Stimulated activated CD4-positive, alpha-beta T cell treated with anti-CD3 and anti-CD28 coated beads, Interleukin-12 subunit alpha, Interleukin-12 subunit beta, amount 100 ng/mL, for 24 hours (primary cell): Measurements from ENCODE around the gene FOXQ1.
"Not testable (repeated sequence)": the region's sequence is repeated elsewhere in the genome, so short reads cannot be mapped to it uniquely, and the experiment has no call there.

Experiments used
- DNase-seq, 2 experiments: peaks; one replicate each; pipeline ENCODE4 v3.0.0-alpha.2; 2020; ENCODE audit warnings: low read depth in 2 of 2

The FOXQ1 gene

GRCh38 chr6:1290805-1291204, 21.1 kb upstream of the FOXQ1 start:
- no peak for DNase-seq

GRCh38 chr6:1291381-1291780, 20.5 kb upstream of the FOXQ1 start:
- DNase-seq, result no peak

GRCh38 chr6:1295420-1295819, 16.5 kb upstream of the FOXQ1 start:
- DNase-seq, result no peak

- no peak for DNase-seq
These were observed 15.8 kb upstream of the FOXQ1 start for GRCh38 chr6:1296079-1296478.

DNA sequence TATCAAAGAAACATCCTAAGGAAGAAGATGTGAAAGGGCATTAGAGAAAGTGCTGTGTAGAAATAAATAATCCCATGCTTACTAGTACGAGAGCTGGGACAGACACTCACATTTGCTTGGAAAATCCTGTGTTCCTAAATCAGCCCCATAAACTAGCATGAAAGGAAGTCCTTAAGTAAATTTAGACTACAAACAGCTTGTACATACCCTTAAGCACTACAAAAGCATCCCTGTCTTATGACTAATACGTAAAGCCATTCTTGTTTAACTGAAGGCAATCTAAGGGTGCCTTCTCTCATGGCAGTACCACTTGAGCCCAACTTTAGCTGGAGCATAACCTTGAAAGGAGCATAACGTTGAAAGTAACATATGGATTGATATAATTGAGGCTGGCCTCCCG, 15.4 kb upstream of the FOXQ1 start:
- no peak for DNase-seq

DNA sequence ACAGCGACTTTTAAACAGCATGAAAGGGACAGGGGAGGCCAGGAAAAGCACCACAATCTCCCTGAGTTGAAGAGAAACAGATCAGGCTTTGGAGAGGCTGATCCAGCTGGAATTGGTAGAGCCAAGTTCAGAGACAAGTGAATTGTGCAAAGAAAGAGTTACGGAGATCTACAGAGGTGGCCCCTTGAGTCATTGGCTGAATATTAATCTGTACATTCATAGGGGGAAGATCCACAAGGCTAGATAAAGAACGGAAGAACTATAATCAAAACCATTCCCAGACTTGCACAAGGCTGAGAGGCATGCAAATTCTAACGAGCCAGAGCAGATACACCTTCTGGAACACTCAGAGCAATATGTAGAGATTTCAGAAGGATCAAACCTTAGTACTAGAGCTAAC, 14.2 kb upstream of the FOXQ1 start:
- no peak for DNase-seq

- DNase-seq, result no peak
These were observed 13.1 kb upstream of the FOXQ1 start for GRCh38 chr6:1298768-1299167.

DNA sequence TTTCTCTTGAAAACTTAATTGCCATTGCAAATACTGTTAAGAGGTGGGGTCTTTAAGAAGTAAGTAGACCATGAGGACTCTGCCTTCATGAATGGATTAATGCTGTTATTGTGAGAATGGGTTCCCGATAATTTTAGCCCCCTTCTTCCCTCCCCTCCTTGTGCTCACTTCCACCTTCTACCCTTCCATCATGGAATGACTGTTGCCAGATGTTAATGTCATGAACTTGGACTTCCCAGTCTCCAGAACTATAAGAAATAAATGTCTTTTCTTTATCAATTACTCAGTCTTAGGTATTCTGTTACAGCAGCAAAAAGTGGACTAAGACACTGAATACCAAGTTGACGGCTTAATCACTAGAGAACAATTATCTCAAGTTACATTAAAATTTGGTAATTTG, 5.8 kb upstream of the FOXQ1 start:
- no peak for DNase-seq

GRCh38 chr6:1309366-1309765, 2.5 kb upstream of the FOXQ1 start:
- DNase-seq, result no peak

DNA sequence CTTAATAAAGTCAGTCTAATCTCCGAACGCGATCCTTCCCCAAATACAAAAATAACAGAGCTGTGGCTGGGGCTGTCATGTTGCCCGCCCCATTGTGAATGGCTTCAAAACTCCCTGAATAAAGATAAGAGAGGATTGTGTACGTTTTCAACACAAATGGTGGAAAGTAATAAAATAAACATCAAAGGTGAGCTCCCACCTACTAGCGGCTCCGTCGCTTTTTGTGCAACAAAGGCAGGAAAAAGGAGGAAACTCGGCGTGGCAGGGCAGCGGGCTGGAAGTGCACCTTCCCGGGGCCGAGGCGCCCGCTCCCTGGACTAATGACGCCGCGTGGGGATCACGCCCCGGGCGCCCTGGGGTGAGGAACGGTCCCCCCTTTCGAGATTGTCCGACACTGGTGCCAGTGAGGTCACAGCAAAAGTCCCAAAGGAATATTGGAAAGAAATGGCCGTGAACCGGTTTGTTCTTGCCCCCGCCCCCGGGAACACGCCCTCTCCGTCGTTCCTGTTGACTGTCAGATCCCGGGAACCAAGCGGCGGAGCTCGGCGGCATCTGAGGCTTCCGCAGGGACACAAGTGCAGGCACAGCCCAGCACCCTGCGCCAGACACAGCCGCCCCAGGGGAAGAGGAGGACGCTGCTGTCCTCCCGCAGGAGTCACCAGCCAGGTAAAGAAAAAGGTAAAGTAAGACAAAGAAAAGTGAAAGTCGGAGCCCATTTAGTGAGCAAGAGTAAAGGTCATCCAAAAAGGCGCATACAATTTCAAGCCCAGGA, 1.1 kb upstream of the FOXQ1 start:
- no peak for DNase-seq

DNA sequence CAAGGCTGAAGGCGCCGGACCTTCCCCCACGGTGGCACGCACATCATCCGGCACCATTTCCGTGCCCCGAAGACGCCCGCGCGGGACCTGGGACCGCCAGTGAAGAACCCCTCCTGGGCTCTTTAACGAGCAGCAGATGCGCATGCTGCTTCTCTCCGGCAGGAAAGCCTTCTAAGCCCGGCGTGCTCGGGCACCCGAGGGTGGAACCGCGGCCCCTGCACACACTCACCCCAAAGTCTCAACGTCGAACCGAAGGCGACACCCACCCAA, 240 bp downstream of the FOXQ1 start:
- no peak for DNase-seq

- DNase-seq, result no peak
These were observed 822 bp downstream of the FOXQ1 start for GRCh38 chr6:1312473-1313367.

DNA sequence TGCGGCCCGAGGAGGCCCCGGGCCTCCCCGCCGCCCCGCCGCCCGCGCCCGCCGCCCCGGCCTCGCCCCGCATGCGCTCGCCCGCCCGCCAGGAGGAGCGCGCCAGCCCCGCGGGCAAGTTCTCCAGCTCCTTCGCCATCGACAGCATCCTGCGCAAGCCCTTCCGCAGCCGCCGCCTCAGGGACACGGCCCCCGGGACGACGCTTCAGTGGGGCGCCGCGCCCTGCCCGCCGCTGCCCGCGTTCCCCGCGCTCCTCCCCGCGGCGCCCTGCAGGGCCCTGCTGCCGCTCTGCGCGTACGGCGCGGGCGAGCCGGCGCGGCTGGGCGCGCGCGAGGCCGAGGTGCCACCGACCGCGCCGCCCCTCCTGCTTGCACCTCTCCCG, 1.5 kb downstream of the FOXQ1 start:
- DNase-seq, result no peak

- DNase-seq, result no peak
These were observed 2.0 kb downstream of the FOXQ1 start for GRCh38 chr6:1313767-1314503.

DNA sequence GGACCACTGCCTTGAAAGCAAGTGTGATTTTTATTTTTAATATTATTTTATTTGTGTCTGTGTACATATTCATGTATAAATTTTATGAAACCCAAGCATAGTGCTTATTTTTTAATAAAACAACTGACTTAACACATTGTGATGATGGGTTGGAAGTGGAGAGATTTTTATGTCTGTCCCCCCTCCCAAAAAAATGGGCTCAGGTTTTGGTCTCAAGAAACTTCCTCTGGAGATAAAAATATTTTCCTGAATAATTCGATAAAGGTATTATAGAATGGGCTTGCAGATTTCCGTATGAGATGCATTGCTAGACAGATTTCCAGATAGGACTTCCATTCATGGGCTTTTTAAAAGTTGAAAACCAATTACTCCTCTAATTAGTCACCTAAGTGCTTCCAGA, 2.7 kb downstream of the FOXQ1 start:
- DNase-seq, result no peak

DNA sequence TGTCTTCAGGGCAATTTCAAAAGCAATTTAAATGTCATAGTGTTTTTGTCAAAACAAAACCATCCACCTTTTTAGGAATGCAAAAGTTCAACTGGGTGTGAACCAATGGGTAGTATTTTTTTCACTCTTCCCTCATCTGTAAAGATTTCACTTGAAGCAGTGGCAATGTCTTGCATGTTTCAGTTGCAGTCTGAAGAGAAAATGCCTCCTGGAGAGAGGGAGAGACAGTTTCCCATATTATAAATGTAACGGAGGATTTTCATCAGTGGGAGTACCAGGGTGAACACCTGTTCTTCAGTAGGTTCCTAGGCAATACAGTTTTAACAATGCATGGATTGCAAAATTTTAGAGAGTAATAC, 3.3 kb downstream of the FOXQ1 start:
- no peak for DNase-seq

DNA sequence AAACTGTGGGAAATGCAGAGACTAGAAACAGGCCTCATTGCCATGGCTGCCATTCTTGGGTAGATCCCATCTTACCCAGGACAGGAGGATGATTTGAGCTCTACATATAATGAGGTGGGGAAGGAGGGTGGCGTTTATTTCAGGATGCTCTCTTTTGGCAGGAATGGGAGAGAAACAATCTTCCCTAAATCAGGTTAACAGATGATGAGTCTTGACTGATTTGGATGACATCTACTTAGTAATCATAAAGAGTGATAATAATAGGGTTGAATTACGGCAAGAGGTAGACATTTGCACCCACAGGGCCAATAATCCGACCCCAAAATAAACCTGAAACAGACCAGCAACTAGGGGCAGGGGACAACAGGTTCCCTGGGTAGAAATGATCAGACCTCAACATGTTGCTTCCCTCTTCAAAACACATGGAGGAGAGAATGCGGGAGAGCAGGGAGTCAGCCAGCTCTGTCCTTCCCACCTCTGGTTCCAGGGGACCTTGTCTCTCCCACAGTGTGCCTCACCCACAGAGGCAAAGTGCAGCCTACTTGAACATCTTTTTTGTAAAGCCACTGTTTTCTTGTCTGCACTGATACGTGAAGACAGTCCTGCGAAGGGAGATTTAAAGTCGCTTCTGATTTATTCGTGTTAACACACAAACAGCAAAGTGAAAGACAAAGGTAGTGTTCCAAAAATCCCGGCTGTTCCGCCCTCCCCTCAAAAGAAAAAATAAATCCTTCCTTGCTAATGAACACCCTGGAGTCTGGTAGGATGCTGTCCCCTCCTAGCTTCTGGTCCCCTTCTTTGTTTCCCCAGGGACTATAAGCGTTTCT, 3.9 kb downstream of the FOXQ1 start:
- no peak for DNase-seq

DNA sequence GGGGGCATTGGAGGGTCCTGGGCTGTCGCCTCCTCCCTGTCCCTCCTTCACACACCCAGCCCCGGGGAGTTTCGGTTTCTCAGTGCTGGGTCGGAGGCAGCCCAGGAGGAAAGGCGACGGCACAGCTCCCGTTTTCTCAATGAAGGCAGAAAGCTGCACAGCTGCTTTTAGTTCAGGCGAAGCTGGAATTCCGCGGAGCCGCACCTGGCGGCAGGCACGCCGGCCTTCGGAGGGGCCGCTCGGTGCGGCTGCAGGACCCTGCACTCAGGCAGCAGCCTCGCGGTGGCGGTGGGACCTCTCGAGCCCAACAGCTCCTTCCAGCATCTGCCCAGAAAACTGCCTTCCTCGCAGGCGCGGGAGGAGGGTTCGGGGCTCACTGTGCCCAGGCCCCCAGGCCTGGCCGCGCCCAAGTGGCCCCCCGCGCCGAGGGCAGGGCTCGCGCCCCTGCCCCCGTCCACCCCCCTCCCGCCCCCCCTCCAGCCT, 4.6 kb downstream of the FOXQ1 start:
- no peak for DNase-seq

DNA sequence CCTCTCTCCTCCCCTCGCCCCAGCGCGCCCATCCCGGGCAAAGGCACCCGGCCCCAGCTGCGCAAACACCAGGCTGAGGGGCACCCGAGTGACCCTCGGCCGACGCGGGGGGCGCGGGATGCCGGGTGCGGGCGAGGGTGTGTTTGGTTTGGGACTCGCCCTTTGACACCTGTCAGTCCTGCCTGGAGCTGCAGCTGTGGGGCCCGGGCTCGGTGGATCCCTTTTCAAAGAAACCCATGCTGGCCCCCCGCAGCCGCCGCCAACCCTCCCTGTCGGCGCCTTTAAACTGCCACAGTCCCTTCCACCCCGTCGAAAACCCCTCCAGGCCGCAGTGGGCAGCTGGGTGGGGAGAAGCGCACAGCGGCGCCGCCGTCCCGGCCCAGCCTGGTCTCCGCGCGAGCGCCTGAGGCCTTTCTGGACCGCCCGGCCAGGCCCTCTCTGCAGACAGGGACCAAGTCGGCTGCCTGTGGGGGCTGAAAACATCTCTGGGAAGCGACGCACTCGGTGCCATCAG, 5.5 kb downstream of the FOXQ1 start:
- no peak for DNase-seq

DNA sequence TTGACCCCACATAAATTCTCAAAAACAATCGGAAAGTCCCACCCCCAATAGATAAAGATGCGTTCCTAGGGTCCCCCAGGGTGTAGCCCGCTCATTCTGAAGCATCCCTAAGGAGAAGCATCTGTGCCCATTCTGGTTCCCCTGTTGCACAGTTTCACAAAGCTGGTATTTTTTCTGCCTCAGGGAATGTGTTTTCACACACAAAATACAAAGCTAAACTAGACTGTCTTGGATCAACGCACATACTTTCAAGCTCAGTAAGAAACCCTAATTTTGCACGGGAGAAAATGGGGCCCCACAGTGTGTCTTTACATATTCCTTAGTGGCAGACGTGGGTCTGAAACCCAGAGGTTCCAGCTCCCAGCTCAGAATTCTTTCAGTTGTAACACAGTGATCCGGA, 6.1 kb downstream of the FOXQ1 start:
- no peak for DNase-seq

DNA sequence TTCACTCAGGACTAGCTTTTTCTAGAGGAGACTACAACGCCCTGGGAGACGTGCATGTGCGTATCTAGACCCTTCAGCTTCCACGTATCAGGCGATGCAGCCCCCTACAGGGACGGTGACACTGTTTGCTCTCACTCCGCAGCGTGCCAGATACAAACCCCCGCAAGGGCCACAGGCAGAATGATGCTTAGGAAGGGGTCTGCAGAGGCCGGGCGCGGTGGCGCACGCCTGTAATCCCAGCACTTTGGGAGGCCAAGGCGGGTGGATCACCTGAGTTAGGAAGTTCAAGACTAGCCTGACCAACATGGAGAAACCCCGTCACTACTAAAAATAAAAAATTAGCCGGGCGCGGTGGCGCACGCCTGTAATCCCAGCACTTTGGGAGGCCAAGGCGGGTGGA, 6.7 kb downstream of the FOXQ1 start:
- not testable (repeated sequence) for DNase-seq

DNA sequence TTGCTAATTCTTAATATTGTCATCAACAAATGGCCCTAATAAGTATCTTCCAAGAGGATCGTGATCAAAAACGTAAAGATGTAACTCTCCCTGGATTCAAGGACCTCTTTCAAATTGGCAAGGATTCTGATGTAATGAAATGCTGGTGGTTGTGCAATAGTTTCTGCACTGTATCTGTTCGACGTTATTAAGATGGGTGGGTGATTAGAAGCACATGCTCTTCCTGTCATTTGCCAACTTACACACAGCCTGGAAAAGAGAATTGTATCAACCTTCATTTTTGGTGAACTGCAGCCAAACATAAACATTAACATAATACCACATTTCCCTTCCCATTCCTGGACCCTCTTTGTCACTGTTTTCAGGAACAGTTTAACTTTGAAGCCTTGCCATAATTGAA, 9.8 kb downstream of the FOXQ1 start:
- DNase-seq, result no peak
